ENCODE data around the gene IFI27L2.
"Not testable (repeated sequence)": the region's sequence is repeated elsewhere in the genome, so short reads cannot be mapped to it uniquely, and the experiment has no call there.

The IFI27L2 gene

GRCh38 chr14:94129111-94129757, at the start of gene IFI27L2:
TSS of gene IFI27L2 (minus strand) at chr14:94129604. CDS start at chr14:94129564, 40 bp downstream.
- peak; percentile 13 to 27 for DNase-seq

GRCh38 chr14:94177806-94178205, 48.4 kb upstream of the IFI27L2 start:
- DNase-seq: no peak

GRCh38 chr14:94176808-94177207, 47.4 kb upstream of the IFI27L2 start:
- DNase-seq: no peak

- no peak for DNase-seq
Observed at GRCh38 chr14:94175747-94176146, 46.3 kb upstream of the IFI27L2 start.

- DNase-seq: no peak
Observed at GRCh38 chr14:94175011-94175745, 45.8 kb upstream of the IFI27L2 start.

GRCh38 chr14:94174604-94175010, 45.2 kb upstream of the IFI27L2 start:
- DNase-seq: no peak

- peak; percentile 46 to 85 for DNase-seq
Observed at GRCh38 chr14:94173885-94174603, 44.6 kb upstream of the IFI27L2 start, which contains the start of gene PPP4R4. TSS of gene PPP4R4 (plus strand) at chr14:94174322. CDS start at chr14:94174466, 144 bp downstream.

- DNase-seq: no peak
Observed at GRCh38 chr14:94173471-94173884, 44.1 kb upstream of the IFI27L2 start.

- no peak for DNase-seq
Observed at GRCh38 chr14:94172545-94172944, 43.1 kb upstream of the IFI27L2 start.

- DNase-seq: no peak
Observed at GRCh38 chr14:94171208-94171607, 41.8 kb upstream of the IFI27L2 start.

- no peak for DNase-seq
Observed at GRCh38 chr14:94170136-94170535, 40.7 kb upstream of the IFI27L2 start.

- DNase-seq: no peak
Observed at GRCh38 chr14:94165744-94166143, 36.3 kb upstream of the IFI27L2 start.

GRCh38 chr14:94164685-94165431, 35.5 kb upstream of the IFI27L2 start:
- no peak for DNase-seq

GRCh38 chr14:94163796-94164195, 34.4 kb upstream of the IFI27L2 start:
- no peak for DNase-seq

GRCh38 chr14:94162466-94162865, 33.1 kb upstream of the IFI27L2 start:
- DNase-seq: no peak

- no peak for DNase-seq
Observed at GRCh38 chr14:94161981-94162380, 32.6 kb upstream of the IFI27L2 start.

GRCh38 chr14:94161058-94161457, 31.7 kb upstream of the IFI27L2 start:
- no peak for DNase-seq

- no peak for DNase-seq
Observed at GRCh38 chr14:94158239-94158883, 29.0 kb upstream of the IFI27L2 start.

GRCh38 chr14:94157197-94157596, 27.8 kb upstream of the IFI27L2 start:
- no peak for DNase-seq

- DNase-seq: not testable (repeated sequence)
Observed at GRCh38 chr14:94156143-94156542, 26.7 kb upstream of the IFI27L2 start.

- DNase-seq: no peak
Observed at GRCh38 chr14:94153750-94154342, 24.4 kb upstream of the IFI27L2 start.

GRCh38 chr14:94152676-94153075, 23.3 kb upstream of the IFI27L2 start:
- DNase-seq: no peak

Measured in NCI-H187 (cell line).